ENCODE measurements around the gene TTC9B. TPM values are rescaled to one million over a fixed set of nuclear protein-coding genes. Genes with fewer than 3 reads are reported as not detected.

Gene TTC9B
- total and polyA plus RNA-seq, 2 of the 4 experiments (the other 2 are of a cell fraction): not detected

- Histone ChIP-seq H3K4me1 (ENCODE audit: control insufficient read depth, insufficient read depth, low read length) (peaks cover 5% of the 10 kb centered on the region), H3K9ac (ENCODE audit: low read depth, low read length) (no peak overlapping the region), H3K14ac (replicated peaks; ENCODE audit: low read depth, low read length) (no peak overlapping the region), H3K27me3 (ENCODE audit: control insufficient read depth, insufficient read depth, low read length) (no peaks in the 10 kb centered on the region), H2BK20ac (ENCODE audit: low read depth, low read length) (no peak overlapping the region), H2BK15ac (ENCODE audit: low read depth, low read length) (no peak overlapping the region), H2BK120ac (ENCODE audit: low read depth, low read length) (no peak overlapping the region), H3K23ac (ENCODE audit: low read depth, low read length) (no peak overlapping the region), H4K91ac (ENCODE audit: insufficient read depth, low read depth, low read length) (no peak overlapping the region), H3K27ac (ENCODE audit: insufficient read depth, low read length) (no peak overlapping the region), H3K4me3 (ENCODE audit: insufficient read depth, low read depth, low read length) (no peak overlapping the region), H3K9me3 (ENCODE audit: control insufficient read depth, insufficient read depth, low read length) (no peaks in the 10 kb centered on the region), H2AK9ac (replicated peaks; ENCODE audit: low read depth, low read length, poor library complexity) (no peak overlapping the region), H4K20me1 (ENCODE audit: insufficient read depth, low read length) (peaks cover 81% of the 10 kb centered on the region), H4K8ac (ENCODE audit: low read depth in 2 of 2, low read length in 2 of 2) (no peak overlapping the region), H3K4ac (ENCODE audit: low read depth, low read length) (no peak overlapping the region), H3K9me1 (ENCODE audit: insufficient read depth, low read length) (peaks cover 23% of the 10 kb centered on the region), H2AFZ (replicated peaks; ENCODE audit: low read length, poor library complexity) (no peak overlapping the region), H2AK5ac (ENCODE audit: low read depth, low read length) (no peak overlapping the region), H2BK5ac (ENCODE audit: low read depth, low read length, poor library complexity, severe bottlenecking) (no peak overlapping the region), H3K56ac (ENCODE audit: extremely low read depth, insufficient read depth, low read length) (no peak overlapping the region), H3K4me2 (ENCODE audit: low read depth, low read length) (no peak overlapping the region), H3K79me1 (ENCODE audit: low read depth in 1 of 2, low read length in 2 of 2) (peaks cover 20 to 95% of the 10 kb centered on the region in 2 experiments), H3K36me3 (ENCODE audit: control insufficient read depth, insufficient read depth, low read length) (peaks cover 29% of the 10 kb centered on the region), H3K18ac (ENCODE audit: low read depth, low read length) (no peak overlapping the region), H4K5ac (ENCODE audit: low read depth, low read length) (no peak overlapping the region)
- ATAC-seq (ENCODE audit: low read depth): no peak
- POLR2A ChIA-PET (ENCODE audit: unreplicated experiment): no interaction called here
- no peak for DNase-seq
- dilution Hi-C loops (cut with HindIII; ENCODE audit: low sequenced_read_pairs, unreplicated experiment) (no loop called here), intact Hi-C loops (cut with micrococcal nuclease) (no loop called here), in situ Hi-C loops (cut with MboI; ENCODE audit: low sequenced_read_pairs) (no loop called here)
- CTCF ChIA-PET: no interaction called here
- WGBS, 2 experiments (ENCODE audit: extremely low coverage in 2 of 2, insufficient read length in 1 of 2): 100% methylated on average over 1 of the region's 6 CpGs; no CpG with 5 or more reads in 1 of the 2 experiments
- TF ChIP-seq BHLHE40 (IDR thresholded peaks at IDR 0.05; ENCODE audit: low read depth, low read length) (no peak), MAFK (IDR thresholded peaks at IDR 0.05; ENCODE audit: low read depth, low read length) (no peak), FOS (IDR thresholded peaks at IDR 0.05; ENCODE audit: low read depth, low read length) (no peak), NFE2L2 (IDR thresholded peaks at IDR 0.05; ENCODE audit: low read depth, low read length) (no peak), RCOR1 (IDR thresholded peaks at IDR 0.05; ENCODE audit: insufficient replicate concordance, low read length) (no peak), CEBPB (IDR thresholded peaks at IDR 0.05; ENCODE audit: low read depth, low read length) (no peak), POLR2A (IDR thresholded peaks at IDR 0.05; ENCODE audit: low read depth, low read length) (no peak), CHD1 (IDR thresholded peaks at IDR 0.05; ENCODE audit: low read depth, low read length) (no peak), MXI1 (IDR thresholded peaks at IDR 0.05; ENCODE audit: borderline replicate concordance, low read depth, low read length) (no peak), USF2 (IDR thresholded peaks at IDR 0.05; ENCODE audit: low read depth, low read length) (no peak), MAZ (IDR thresholded peaks at IDR 0.05; ENCODE audit: borderline replicate concordance, low read depth, low read length) (no peak), RAD21 (IDR thresholded peaks at IDR 0.05; ENCODE audit: low read length) (no peak), SMC3 (IDR thresholded peaks at IDR 0.05; ENCODE audit: low read depth, low read length) (no peak), RFX5 (IDR thresholded peaks at IDR 0.05; ENCODE audit: low read depth, low read length) (no peak)
- TF ChIP-seq, protein P1, sequence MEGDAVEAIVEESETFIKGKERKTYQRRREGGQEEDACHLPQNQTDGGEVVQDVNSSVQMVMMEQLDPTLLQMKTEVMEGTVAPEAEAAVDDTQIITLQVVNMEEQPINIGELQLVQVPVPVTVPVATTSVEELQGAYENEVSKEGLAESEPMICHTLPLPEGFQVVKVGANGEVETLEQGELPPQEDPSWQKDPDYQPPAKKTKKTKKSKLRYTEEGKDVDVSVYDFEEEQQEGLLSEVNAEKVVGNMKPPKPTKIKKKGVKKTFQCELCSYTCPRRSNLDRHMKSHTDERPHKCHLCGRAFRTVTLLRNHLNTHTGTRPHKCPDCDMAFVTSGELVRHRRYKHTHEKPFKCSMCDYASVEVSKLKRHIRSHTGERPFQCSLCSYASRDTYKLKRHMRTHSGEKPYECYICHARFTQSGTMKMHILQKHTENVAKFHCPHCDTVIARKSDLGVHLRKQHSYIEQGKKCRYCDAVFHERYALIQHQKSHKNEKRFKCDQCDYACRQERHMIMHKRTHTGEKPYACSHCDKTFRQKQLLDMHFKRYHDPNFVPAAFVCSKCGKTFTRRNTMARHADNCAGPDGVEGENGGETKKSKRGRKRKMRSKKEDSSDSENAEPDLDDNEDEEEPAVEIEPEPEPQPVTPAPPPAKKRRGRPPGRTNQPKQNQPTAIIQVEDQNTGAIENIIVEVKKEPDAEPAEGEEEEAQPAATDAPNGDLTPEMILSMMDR (conservative IDR thresholded peaks at IDR 0.05; ENCODE audit: low read depth, low read length): no peak
- TF ChIP-seq, protein P2, sequence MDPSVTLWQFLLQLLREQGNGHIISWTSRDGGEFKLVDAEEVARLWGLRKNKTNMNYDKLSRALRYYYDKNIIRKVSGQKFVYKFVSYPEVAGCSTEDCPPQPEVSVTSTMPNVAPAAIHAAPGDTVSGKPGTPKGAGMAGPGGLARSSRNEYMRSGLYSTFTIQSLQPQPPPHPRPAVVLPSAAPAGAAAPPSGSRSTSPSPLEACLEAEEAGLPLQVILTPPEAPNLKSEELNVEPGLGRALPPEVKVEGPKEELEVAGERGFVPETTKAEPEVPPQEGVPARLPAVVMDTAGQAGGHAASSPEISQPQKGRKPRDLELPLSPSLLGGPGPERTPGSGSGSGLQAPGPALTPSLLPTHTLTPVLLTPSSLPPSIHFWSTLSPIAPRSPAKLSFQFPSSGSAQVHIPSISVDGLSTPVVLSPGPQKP (IDR thresholded peaks at IDR 0.05; ENCODE audit: borderline replicate concordance, low read depth, low read length): no peak
- no TSS peak for BruUV-seq (replicated peaks)
These were observed 47.5 kb upstream of the TTC9B start for GRCh38 chr19:40265763-40266099.
